Left colon (tissue), 2 donors: Measurements from ENCODE around the gene DAGLB. TPM values are rescaled to one million over a fixed set of nuclear protein-coding genes. Genes with fewer than 3 reads are reported as not detected.
"Not testable (repeated sequence)": the region's sequence is repeated elsewhere in the genome, so short reads cannot be mapped to it uniquely, and the experiment has no call there.

ENCODE experiments used
- ATAC-seq: fragments of 200-7000 bp; cut with Tn5 transposase; one replicate; pipeline ENCODE4 v1.9.1; 2020; ENCODE audit warnings: mild to moderate bottlenecking, moderate library complexity
- DNase-seq, 2 donors: peaks; one replicate each; pipeline ENCODE4 v3.0.0-alpha.2; 2020
- intact Hi-C, 2 donors: fragments of 100-400 bp; cut with DNase I in 1 of 2; cut with micrococcal nuclease in 1 of 2; formaldehyde crosslinking; loops; one replicate each; pipeline versions ENCODE4 v1.11.2 to v1.14.0; 2022; cut with DNase I, micrococcal nuclease
- total RNA-seq, 2 donors: library from RNA; stranded (reverse); fragmentation: NEBNext Ultra II Directional; extraction: Animal tissue kit (Norgen Biotek cat#: 25700); gene quantifications; one replicate each; pipeline ENCODE4 v1.2.1, GENCODE V29; 2021
- donor health status: DM: no; HTN: no; CAD: no.
- donor health status: DM: yes; HTN: yes; CAD: no.

DAGLB gene
- total RNA-seq, 2 donors from 2014 or later: 20.1 to 26.8 TPM

GRCh38 chr7:6406121-6406520 is 41.6 kb downstream of the DAGLB start:
- ATAC-seq (no peak), DNase-seq (no peak)
- intact Hi-C loops: no loop called here

GRCh38 chr7:6403907-6404306 is 43.8 kb downstream of the DAGLB start:
- ATAC-seq: peak; percentile 12
- DNase-seq: no peak
- intact Hi-C loops: no loop called here

DNA sequence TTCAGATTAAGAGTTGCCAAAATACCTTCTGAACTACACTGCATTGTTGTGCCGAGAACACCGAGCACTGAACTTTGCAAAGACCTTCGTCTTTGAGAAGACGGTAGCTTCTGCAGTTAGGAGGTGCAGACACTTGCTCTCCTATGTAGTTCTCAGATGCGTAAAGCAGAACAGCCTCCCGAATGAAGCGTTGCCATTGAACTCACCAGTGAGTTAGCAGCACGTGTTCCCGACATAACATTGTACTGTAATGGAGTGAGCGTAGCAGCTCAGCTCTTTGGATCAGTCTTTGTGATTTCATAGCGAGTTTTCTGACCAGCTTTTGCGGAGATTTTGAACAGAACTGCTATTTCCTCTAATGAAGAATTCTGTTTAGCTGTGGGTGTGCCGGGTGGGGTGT is 45.0 kb downstream of the DAGLB start:
- ATAC-seq (no peak), DNase-seq (no peak)
- intact Hi-C loops: no loop called here

DNA sequence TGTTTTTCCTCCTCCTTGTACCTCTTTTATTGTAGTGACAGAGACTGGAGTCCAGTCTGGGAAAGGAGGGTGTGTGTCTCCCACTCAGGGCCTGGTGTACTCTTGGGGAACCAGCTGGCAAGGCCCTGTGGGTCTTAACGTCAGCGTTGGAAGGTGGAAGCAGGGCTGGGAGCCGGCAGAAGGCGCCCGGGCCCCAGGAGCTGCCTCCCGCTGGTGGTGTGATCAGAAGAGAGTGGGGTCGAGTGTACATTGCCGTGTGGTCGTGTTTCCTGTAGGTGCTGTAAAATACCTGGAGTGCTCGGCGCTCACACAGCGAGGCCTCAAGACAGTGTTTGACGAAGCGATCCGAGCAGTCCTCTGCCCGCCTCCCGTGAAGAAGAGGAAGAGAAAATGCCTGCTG is 45.7 kb downstream of the DAGLB start:
- intact Hi-C loops: no loop called here
- no peak for ATAC-seq
- DNase-seq: no peak

GRCh38 chr7:6401536-6401935 is 46.2 kb downstream of the DAGLB start:
- no peak for DNase-seq

DNA sequence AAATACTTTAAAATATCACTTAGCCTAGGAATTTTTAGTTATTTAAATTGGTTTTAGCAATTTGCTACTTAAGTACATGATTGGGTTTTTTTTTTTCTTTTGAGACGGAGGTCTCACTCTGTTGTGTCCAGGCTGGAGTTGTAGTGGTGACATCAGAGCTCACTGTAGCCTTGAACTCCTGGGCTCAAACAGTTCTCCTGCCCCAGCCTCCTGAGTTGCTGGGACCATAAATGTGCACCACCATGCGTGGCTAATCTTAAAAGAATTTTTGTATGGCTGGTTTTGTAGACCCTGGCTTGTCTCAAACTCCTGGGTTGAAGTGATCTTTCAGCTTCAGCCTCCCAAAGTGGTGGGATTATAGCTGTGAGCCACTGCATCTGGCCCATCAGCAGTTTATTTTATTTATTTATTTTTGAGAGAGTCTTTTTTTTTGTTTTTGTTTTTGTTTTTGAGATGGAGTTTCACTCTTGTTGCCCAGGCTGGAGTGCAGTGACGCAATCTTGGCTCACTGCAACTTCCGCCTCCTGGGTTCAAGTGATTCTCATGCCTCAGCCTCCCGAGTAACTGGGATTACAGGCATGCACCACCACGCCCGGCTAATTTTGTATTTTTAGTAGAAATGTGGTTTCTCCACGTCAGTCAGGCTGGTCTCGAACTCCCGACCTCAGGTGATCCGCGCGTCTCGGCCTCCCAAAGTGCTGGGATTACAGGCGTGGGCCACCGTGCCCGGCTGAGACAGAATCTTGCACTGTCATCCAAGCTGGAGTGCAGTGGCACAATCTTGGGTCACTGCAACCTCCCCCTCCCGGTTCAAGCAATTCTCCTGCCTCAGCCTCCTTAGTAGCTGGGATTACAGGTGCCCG is 47.3 kb downstream of the DAGLB start:
- DNase-seq, ATAC-seq, intact Hi-C loops: not testable (repeated sequence)

More at GRCh38 chr7:6401536-6401935, 46.2 kb downstream of the DAGLB start:
- intact Hi-C loops: no loop called here
- ATAC-seq: no peak

- DNase-seq (no peak), ATAC-seq (no peak)
- intact Hi-C loops: no loop called here
Observed at GRCh38 chr7:6399351-6399750, 48.4 kb downstream of the DAGLB start.

DNA sequence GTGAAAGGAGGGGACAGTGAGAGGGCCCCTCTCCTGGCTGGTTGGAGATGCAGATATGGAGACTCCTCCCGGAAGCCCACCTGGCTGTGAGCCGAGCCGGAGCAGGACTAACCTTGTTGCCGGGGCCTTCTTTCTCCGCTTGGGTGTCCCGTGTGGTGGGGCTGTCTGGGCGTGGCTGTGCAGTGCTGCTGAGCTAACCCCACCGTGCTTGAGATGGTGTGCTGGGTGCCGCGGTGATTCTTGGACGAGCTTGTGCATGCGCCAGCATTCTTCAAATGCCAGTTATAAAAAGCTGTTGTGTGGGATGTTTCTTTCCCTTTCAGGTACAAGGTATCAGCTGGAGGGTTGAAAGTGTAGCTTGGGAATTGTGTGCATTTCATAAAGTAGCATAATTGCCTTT is 48.8 kb downstream of the DAGLB start:
- DNase-seq: no peak
- no peak for ATAC-seq
- intact Hi-C loops: no loop called here

GRCh38 chr7:6397759-6398495 is 49.8 kb downstream of the DAGLB start:
- intact Hi-C loops, ATAC-seq: not testable (repeated sequence)

GRCh38 chr7:6395898-6396595 is 51.7 kb downstream of the DAGLB start:
- DNase-seq (no peak), ATAC-seq (no peak)
- intact Hi-C loops: no loop called here

More at GRCh38 chr7:6397759-6398495, 49.8 kb downstream of the DAGLB start:
- DNase-seq: not testable (repeated sequence)

GRCh38 chr7:6394114-6394513 is 53.6 kb downstream of the DAGLB start:
- DNase-seq (no peak), ATAC-seq (no peak)
- intact Hi-C loops: no loop called here

- DNase-seq: no peak
- intact Hi-C loops: no loop called here
- peak; percentile 25 for ATAC-seq
Observed at GRCh38 chr7:6393667-6394056, 54.1 kb downstream of the DAGLB start.

- intact Hi-C loops: no loop called here
- peak; percentile 93 for ATAC-seq
- peak; percentile 92 to 97 for DNase-seq
Observed at GRCh38 chr7:6392712-6393666, 54.8 kb downstream of the DAGLB start.

DNA sequence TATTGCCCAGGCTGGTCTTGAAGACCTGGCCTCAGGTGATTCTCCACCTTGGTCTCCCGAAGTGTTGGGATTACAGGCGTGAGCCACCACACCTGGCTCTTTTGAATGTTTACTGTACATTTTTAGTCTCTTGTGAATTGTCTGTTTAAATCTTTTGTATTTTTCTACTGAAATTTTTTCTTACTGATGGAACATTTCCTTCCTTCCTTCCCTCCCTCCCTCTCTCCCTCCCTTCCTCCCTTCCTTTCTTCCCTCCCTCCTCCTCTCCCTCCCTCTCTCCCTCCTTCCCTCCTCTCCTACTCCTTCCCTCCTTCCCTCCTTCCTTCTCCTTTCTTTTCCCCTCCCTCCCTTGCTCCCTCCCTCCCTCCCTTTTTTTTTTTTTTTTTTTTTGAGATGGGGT is 58.0 kb downstream of the DAGLB start:
- no peak for DNase-seq
- ATAC-seq: no peak
- intact Hi-C loops: no loop called here

- no peak for ATAC-seq
- intact Hi-C loops: no loop called here
- DNase-seq: no peak
Observed at GRCh38 chr7:6387734-6388294, 59.9 kb downstream of the DAGLB start.

- intact Hi-C loops: no loop called here
- no peak for DNase-seq
- ATAC-seq: no peak
Observed at GRCh38 chr7:6386779-6387178, 61.0 kb downstream of the DAGLB start.

- DNase-seq (no peak), ATAC-seq (no peak)
- intact Hi-C loops: no loop called here
Observed at GRCh38 chr7:6385909-6386560, 61.7 kb downstream of the DAGLB start.
